Kidney epithelial cell (primary cell): Measurements from ENCODE around the gene YKT6. TPM values are rescaled to one million over a fixed set of nuclear protein-coding genes. Genes with fewer than 3 reads are reported as not detected.

Experiments
- DNase-seq: peaks from one replicate; pipeline ENCODE4 v3.0.0-alpha.2; 2010; ENCODE audit warnings: low read depth
- H3K27me3 ChIP-seq: 2 replicates; pipeline ENCODE4 v1.6.0; 2011; ENCODE audit warnings: low read length; ENCODE audit not compliant: control insufficient read depth, insufficient read depth
- H3K36me3 ChIP-seq: 2 replicates; pipeline ENCODE4 v1.5.1; 2011; ENCODE audit warnings: low read length; ENCODE audit not compliant: control insufficient read depth, insufficient read depth
- H3K4me3 ChIP-seq: 2 replicates; pipeline ENCODE4 v1.5.1; 2011; ENCODE audit warnings: low read depth, mild to moderate bottlenecking, control low read depth, low read length
- CTCF ChIP-seq: IDR thresholded peaks from 2 replicates; pipeline ENCODE4 v1.5.1; 2011; ENCODE audit warnings: mild to moderate bottlenecking, moderate library complexity, low read length, control low read depth, inconsistent platforms; ENCODE audit not compliant: insufficient read depth, poor library complexity, severe bottlenecking
- total RNA-seq: library from RNA; depleted of rRNA; stranded (reverse); fragments of >200 nt; gene quantifications from 2 replicates; pipeline ENCODE4 v1.2.3, GENCODE V29; 2015

Gene YKT6
- total RNA-seq, 1 donor from 2014 or later: 124 TPM

- Histone ChIP-seq H3K27me3 (no peaks in the 10 kb centered on the region), H3K36me3 (peaks cover 2% of the 10 kb centered on the region), H3K4me3 (no peak overlapping the region)
- no peak for DNase-seq
- TF ChIP-seq CTCF: no peak
Measured at GRCh38 chr7:44212581-44213184, 11.9 kb downstream of the YKT6 start.

GRCh38 chr7:44213206-44213876 lies 12.6 kb downstream of the YKT6 start:
- no peaks in the 10 kb centered on the region for H3K27me3 ChIP-seq
- peaks cover 2% of the 10 kb centered on the region for H3K36me3 ChIP-seq

GRCh38 chr7:44213877-44214388 lies 13.2 kb downstream of the YKT6 start:
- Histone ChIP-seq H3K36me3 (peaks cover 2% of the 10 kb centered on the region), H3K27me3 (no peaks in the 10 kb centered on the region), H3K4me3 (no peak overlapping the region)
- TF ChIP-seq CTCF: no peak
- no peak for DNase-seq

More at GRCh38 chr7:44213206-44213876, 12.6 kb downstream of the YKT6 start:
- TF ChIP-seq CTCF: no peak
- DNase-seq: no peak
- H3K4me3 ChIP-seq: no peak overlapping the region

GRCh38 chr7:44215531-44215930 lies 14.8 kb downstream of the YKT6 start:
- H3K36me3 ChIP-seq: peaks cover 2% of the 10 kb centered on the region

GRCh38 chr7:44216019-44216418 lies 15.2 kb downstream of the YKT6 start:
- Histone ChIP-seq H3K36me3 (peaks cover 2% of the 10 kb centered on the region), H3K27me3 (no peaks in the 10 kb centered on the region), H3K4me3 (no peak overlapping the region)
- TF ChIP-seq CTCF: no peak
- no peak for DNase-seq

More at GRCh38 chr7:44215531-44215930, 14.8 kb downstream of the YKT6 start:
- Histone ChIP-seq H3K4me3 (no peak overlapping the region), H3K27me3 (no peaks in the 10 kb centered on the region)
- no peak for TF ChIP-seq CTCF
- no peak for DNase-seq
